ENCODE data around the gene TAPBP. TPM values are rescaled to one million over a fixed set of nuclear protein-coding genes. Genes with fewer than 3 reads are reported as not detected.
"Not testable (repeated sequence)": the region's sequence is repeated elsewhere in the genome, so short reads cannot be mapped to it uniquely, and the experiment has no call there.

The TAPBP gene
- total and polyA plus RNA-seq, 2 donors from 2014 or later = 53.5 to 217 TPM

GRCh38 chr6:33286946-33287914, 26.6 kb downstream of the TAPBP start:
- Histone ChIP-seq H3K36me3 (ENCODE audit: control insufficient read depth in 2 of 3, insufficient read depth in 3 of 3, low read length in 3 of 3) (peaks cover 2 to 28% (median 7%) of the 10 kb centered on the region in 3 donors), H3K4me1 (ENCODE audit: control insufficient read depth in 2 of 3, insufficient read depth in 2 of 3, low read depth in 1 of 3, low read length in 3 of 3) (peaks cover 0 to 16% (median 14%) of the 10 kb centered on the region in 3 donors), H3K9ac (ENCODE audit: low read length in 3 of 3) (no peak overlapping the region), H3K4me3 (ENCODE audit: low read length in 3 of 3) (no peak overlapping the region), H3K27me3 (ENCODE audit: control insufficient read depth, insufficient read depth, low read length) (no peaks in the 10 kb centered on the region), H3K9me3 (ENCODE audit: control insufficient read depth in 2 of 3, insufficient read depth in 1 of 3, low read length in 3 of 3) (no peaks in the 10 kb centered on the region), H3K27ac (ENCODE audit: low read depth in 2 of 2, low read length in 2 of 2) (no peak overlapping the region)
- FAIRE-seq = no peak
- DNase-seq = peak in 1 of 5 donors; percentile 61
- intact Hi-C loops (cut with DNase I) = no loop called here
- TF ChIP-seq CTCF (IDR thresholded peaks at IDR 0.05; ENCODE audit: borderline replicate concordance, extremely low read depth, insufficient read depth) = no peak

DNA sequence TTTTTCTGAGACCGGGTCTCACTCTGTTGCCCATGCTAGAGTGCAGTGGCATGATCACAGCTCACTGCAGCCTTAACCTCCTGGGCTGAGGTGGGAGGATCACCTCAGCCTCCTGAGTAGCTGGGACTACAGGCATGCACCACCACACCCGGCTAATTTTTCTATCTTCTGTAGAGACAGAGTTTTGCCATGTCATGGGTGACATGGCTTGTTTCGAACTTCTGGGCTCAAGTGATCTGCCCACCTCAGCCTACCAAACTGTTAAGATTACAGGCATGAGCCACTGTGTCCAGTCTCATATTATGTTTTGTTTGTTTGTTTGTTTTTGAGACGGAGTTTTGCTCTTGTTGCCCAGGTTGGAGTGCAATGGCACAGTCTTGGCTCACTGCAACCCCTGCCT, 28.7 kb downstream of the TAPBP start:
- H3K4me3 ChIP-seq (ENCODE audit: low read length in 3 of 3); intact Hi-C loops (cut with DNase I); H3K9me3 ChIP-seq (ENCODE audit: control insufficient read depth in 2 of 3, insufficient read depth in 1 of 3, low read length in 3 of 3); H3K9ac ChIP-seq (ENCODE audit: low read length in 3 of 3); DNase-seq; H3K27me3 ChIP-seq (ENCODE audit: control insufficient read depth, insufficient read depth, low read length); FAIRE-seq; H3K27ac ChIP-seq (ENCODE audit: low read depth in 2 of 2, low read length in 2 of 2): not testable (repeated sequence)
- peaks cover 2 to 27% (median 9%) of the 10 kb centered on the region in 3 donors for H3K36me3 ChIP-seq (ENCODE audit: control insufficient read depth in 2 of 3, insufficient read depth in 3 of 3, low read length in 3 of 3)
- H3K4me1 ChIP-seq (ENCODE audit: control insufficient read depth in 2 of 3, insufficient read depth in 2 of 3, low read depth in 1 of 3, low read length in 3 of 3) = peaks cover 0 to 13% (median 10%) of the 10 kb centered on the region in 3 donors

DNA sequence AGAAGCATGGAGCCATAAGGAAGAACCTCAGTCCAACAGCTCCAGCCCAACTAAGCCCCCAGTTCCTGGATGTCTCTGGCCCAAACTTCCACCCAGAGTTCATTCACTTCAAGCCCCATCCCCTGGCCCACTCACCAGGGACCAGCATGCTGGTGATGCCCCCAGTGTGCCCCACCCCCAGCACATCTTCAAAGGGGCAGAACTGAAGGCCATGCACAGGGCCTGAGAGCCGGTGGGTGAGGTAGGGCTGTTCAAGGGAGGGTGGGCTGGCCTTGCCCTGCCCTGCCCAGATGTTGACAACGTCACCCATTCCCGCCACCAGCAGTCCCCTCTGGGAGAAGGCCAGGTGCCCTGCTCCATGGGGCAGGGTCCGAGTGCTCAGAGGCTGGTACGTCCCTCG, 33.3 kb downstream of the TAPBP start:
- Histone ChIP-seq H3K27ac (ENCODE audit: low read depth in 2 of 2, low read length in 2 of 2) (no peak overlapping the region), H3K27me3 (ENCODE audit: control insufficient read depth, insufficient read depth, low read length) (no peaks in the 10 kb centered on the region), H3K4me1 (ENCODE audit: control insufficient read depth in 2 of 3, insufficient read depth in 2 of 3, low read depth in 1 of 3, low read length in 3 of 3) (peaks cover 0 to 13% (median 0%) of the 10 kb centered on the region in 3 donors), H3K4me3 (ENCODE audit: low read length in 3 of 3) (no peak overlapping the region), H3K9me3 (ENCODE audit: control insufficient read depth in 2 of 3, insufficient read depth in 1 of 3, low read length in 3 of 3) (no peaks in the 10 kb centered on the region), H3K36me3 (ENCODE audit: control insufficient read depth in 2 of 3, insufficient read depth in 3 of 3, low read length in 3 of 3) (peaks cover 2 to 23% (median 11%) of the 10 kb centered on the region in 3 donors), H3K9ac (ENCODE audit: low read length in 3 of 3) (no peak overlapping the region)
- DNase-seq (peak in 1 of 5 donors; percentile 68), FAIRE-seq (no peak)
- TF ChIP-seq CTCF (IDR thresholded peaks at IDR 0.05; ENCODE audit: borderline replicate concordance, extremely low read depth, insufficient read depth) = no peak
- intact Hi-C loops (cut with DNase I) = no loop called here

GRCh38 chr6:33279971-33280511, 33.8 kb downstream of the TAPBP start:
- peaks cover 0 to 13% (median 0%) of the 10 kb centered on the region in 3 donors for H3K4me1 ChIP-seq (ENCODE audit: control insufficient read depth in 2 of 3, insufficient read depth in 2 of 3, low read depth in 1 of 3, low read length in 3 of 3)
- H3K27ac ChIP-seq (ENCODE audit: low read depth in 2 of 2, low read length in 2 of 2) = no peak overlapping the region
- H3K9me3 ChIP-seq (ENCODE audit: control insufficient read depth in 2 of 3, insufficient read depth in 1 of 3, low read length in 3 of 3) = no peaks in the 10 kb centered on the region
- FAIRE-seq (no peak), DNase-seq (peak; percentile 56 to 72 (median 67))
- H3K9ac ChIP-seq (ENCODE audit: low read length in 3 of 3) = no peak overlapping the region
- intact Hi-C loops (cut with DNase I) = no loop called here
- no peak overlapping the region for H3K4me3 ChIP-seq (ENCODE audit: low read length in 3 of 3)
- TF ChIP-seq CTCF (IDR thresholded peaks at IDR 0.05; ENCODE audit: borderline replicate concordance, extremely low read depth, insufficient read depth) = peak; percentile 29
- no peaks in the 10 kb centered on the region for H3K27me3 ChIP-seq (ENCODE audit: control insufficient read depth, insufficient read depth, low read length)
- peaks cover 2 to 23% (median 15%) of the 10 kb centered on the region in 3 donors for H3K36me3 ChIP-seq (ENCODE audit: control insufficient read depth in 2 of 3, insufficient read depth in 3 of 3, low read length in 3 of 3)
